HL-60 (cell line): Measurements from ENCODE around the gene SLC15A5.

Experiments used
- GABPA ChIP-seq: IDR thresholded peaks from 2 replicates; pipeline ENCODE4 v1.6.1; 2012; ENCODE audit warnings: low read depth
- POLR2AphosphoS5 ChIP-seq: IDR thresholded peaks from 2 replicates; pipeline ENCODE4 v1.6.1; 2012; ENCODE audit warnings: low read depth
- TF ChIP-seq, protein P1 (sequence below): IDR thresholded peaks from one replicate; pipeline ENCODE4 v1.5.1; 2011; ENCODE audit warnings: low read length, control low read depth, inconsistent platforms; ENCODE audit not compliant: insufficient read depth

DNA sequence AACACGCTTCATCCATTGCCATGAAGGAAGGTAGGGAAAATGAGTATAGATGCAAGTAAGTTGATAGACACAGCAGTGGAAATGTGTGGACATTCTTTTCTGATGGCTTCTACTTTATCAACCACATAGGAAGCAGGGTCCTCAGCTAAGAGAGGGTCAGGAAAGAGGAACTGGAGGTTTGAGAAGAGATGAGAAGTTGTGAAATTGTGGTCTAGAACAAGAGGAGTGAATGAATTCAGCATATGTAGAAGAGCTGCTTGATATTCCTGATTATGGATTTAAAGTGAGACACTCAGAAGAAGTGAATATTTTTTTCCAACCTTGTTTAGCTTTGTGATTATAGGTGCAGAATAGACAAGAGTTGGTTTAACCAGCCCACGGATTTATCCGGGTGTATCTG lies 128.5 kb downstream of the SLC15A5 start:
- TF ChIP-seq, protein P1, sequence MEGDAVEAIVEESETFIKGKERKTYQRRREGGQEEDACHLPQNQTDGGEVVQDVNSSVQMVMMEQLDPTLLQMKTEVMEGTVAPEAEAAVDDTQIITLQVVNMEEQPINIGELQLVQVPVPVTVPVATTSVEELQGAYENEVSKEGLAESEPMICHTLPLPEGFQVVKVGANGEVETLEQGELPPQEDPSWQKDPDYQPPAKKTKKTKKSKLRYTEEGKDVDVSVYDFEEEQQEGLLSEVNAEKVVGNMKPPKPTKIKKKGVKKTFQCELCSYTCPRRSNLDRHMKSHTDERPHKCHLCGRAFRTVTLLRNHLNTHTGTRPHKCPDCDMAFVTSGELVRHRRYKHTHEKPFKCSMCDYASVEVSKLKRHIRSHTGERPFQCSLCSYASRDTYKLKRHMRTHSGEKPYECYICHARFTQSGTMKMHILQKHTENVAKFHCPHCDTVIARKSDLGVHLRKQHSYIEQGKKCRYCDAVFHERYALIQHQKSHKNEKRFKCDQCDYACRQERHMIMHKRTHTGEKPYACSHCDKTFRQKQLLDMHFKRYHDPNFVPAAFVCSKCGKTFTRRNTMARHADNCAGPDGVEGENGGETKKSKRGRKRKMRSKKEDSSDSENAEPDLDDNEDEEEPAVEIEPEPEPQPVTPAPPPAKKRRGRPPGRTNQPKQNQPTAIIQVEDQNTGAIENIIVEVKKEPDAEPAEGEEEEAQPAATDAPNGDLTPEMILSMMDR, result no peak
- TF ChIP-seq POLR2AphosphoS5, result no peak
- TF ChIP-seq GABPA, result no peak
